Measurements from ENCODE around the gene BBS9. TPM values are rescaled to one million over a fixed set of nuclear protein-coding genes. Genes with fewer than 3 reads are reported as not detected.

BBS9 gene
- total RNA-seq, 5 donors from 2014 or later (not counting 1 experiment from before 2014, with no cell fraction given): 18.5 to 28.8 (median 20.9) TPM

- Histone ChIP-seq H3K4me1 (ENCODE audit: control insufficient read depth in 1 of 2, extremely low read depth in 1 of 2, insufficient read depth in 2 of 2, low read length in 2 of 2) (no peaks in the 10 kb centered on the region), H3K27me3 (replicated peaks in 1 of 2; ENCODE audit: control insufficient read depth in 2 of 2, extremely low read depth in 1 of 2, insufficient read depth in 2 of 2, low read length in 1 of 2) (no peaks in the 10 kb centered on the region), H3K27ac (ENCODE audit: low read length) (no peak overlapping the region), H3K9me3 (no peaks in the 10 kb centered on the region), H3K36me3 (ENCODE audit: control insufficient read depth in 2 of 2, extremely low read depth in 1 of 2, insufficient read depth in 1 of 2, low read length in 1 of 2) (peaks cover 0 to under 1% of the 10 kb centered on the region in 2 donors), H3K4me3 (ENCODE audit: control insufficient read depth in 1 of 2, extremely low read depth in 1 of 2, low read length in 1 of 2) (no peak overlapping the region)
- Mint-ChIP-seq H3K27ac (no peak overlapping the region), H3K36me3 (peaks cover 77% of the 10 kb centered on the region), H3K4me1 (no peaks in the 10 kb centered on the region), H3K9me3 (peaks cover 7 to 40% (median 25%) of the 10 kb centered on the region in 3 donors), H3K27me3 (no peaks in the 10 kb centered on the region), H3K4me3 (no peak overlapping the region)
- DNase-seq (no peak), ATAC-seq (replicated peaks in 1 of 4) (no peak)
- WGBS (ENCODE audit: insufficient coverage): 43% methylated on average over 2 of the region's 3 CpGs
- ChIA-PET CTCF (no interaction called here), POLR2A (interaction anchor here in 1 of 2 donors (0.6 kb wide), 1 partner anchor 434 kb away, joined by 3 read pairs; no protein-coding TSS in a partner anchor)
These were observed 410.5 kb downstream of the BBS9 start for GRCh38 chr7:33539659-33540400.

- CTCF ChIA-PET: no interaction called here
These were observed 418.5 kb downstream of the BBS9 start for GRCh38 chr7:33547880-33548279.

GRCh38 chr7:33550363-33550762, 421.0 kb downstream of the BBS9 start:
- Mint-ChIP-seq H3K4me1 (no peaks in the 10 kb centered on the region), H3K27ac (no peak overlapping the region), H3K4me3 (no peak overlapping the region), H3K36me3 (peaks cover 20% of the 10 kb centered on the region), H3K27me3 (no peaks in the 10 kb centered on the region), H3K9me3 (peaks cover 0 to 14% (median 0%) of the 10 kb centered on the region in 3 donors)
- no peaks in the 10 kb centered on the region for H3K4me1 ChIP-seq (ENCODE audit: control insufficient read depth in 1 of 2, extremely low read depth in 1 of 2, insufficient read depth in 2 of 2, low read length in 2 of 2)
- H3K9me3 ChIP-seq: no peaks in the 10 kb centered on the region
- no CpG with 5 or more reads among the region's 2 CpGs for WGBS (ENCODE audit: insufficient coverage)
- no peak for ATAC-seq (replicated peaks in 1 of 4)
- H3K27ac ChIP-seq (ENCODE audit: low read length): no peak overlapping the region
- H3K4me3 ChIP-seq (ENCODE audit: control insufficient read depth in 1 of 2, extremely low read depth in 1 of 2, low read length in 1 of 2): no peak overlapping the region
- POLR2A ChIA-PET: no interaction called here
- H3K36me3 ChIP-seq (ENCODE audit: control insufficient read depth in 2 of 2, extremely low read depth in 1 of 2, insufficient read depth in 1 of 2, low read length in 1 of 2): no peaks in the 10 kb centered on the region
- CTCF ChIA-PET: no interaction called here
- no peak for DNase-seq
- no peaks in the 10 kb centered on the region for H3K27me3 ChIP-seq (replicated peaks in 1 of 2; ENCODE audit: control insufficient read depth in 2 of 2, extremely low read depth in 1 of 2, insufficient read depth in 2 of 2, low read length in 1 of 2)

More at GRCh38 chr7:33547880-33548279, 418.5 kb downstream of the BBS9 start:
- peaks cover 38% of the 10 kb centered on the region for H3K36me3 Mint-ChIP-seq
- Histone ChIP-seq H3K4me3 (ENCODE audit: control insufficient read depth in 1 of 2, extremely low read depth in 1 of 2, low read length in 1 of 2) (no peak overlapping the region), H3K4me1 (ENCODE audit: control insufficient read depth in 1 of 2, extremely low read depth in 1 of 2, insufficient read depth in 2 of 2, low read length in 2 of 2) (no peaks in the 10 kb centered on the region), H3K36me3 (ENCODE audit: control insufficient read depth in 2 of 2, extremely low read depth in 1 of 2, insufficient read depth in 1 of 2, low read length in 1 of 2) (no peaks in the 10 kb centered on the region), H3K27ac (ENCODE audit: low read length) (no peak overlapping the region), H3K9me3 (no peaks in the 10 kb centered on the region), H3K27me3 (replicated peaks in 1 of 2; ENCODE audit: control insufficient read depth in 2 of 2, extremely low read depth in 1 of 2, insufficient read depth in 2 of 2, low read length in 1 of 2) (no peaks in the 10 kb centered on the region)
- no peaks in the 10 kb centered on the region for H3K27me3 Mint-ChIP-seq
- DNase-seq (no peak), ATAC-seq (replicated peaks in 1 of 4) (no peak)
- no peak overlapping the region for H3K27ac Mint-ChIP-seq
- H3K9me3 Mint-ChIP-seq: peaks cover 0 to 14% (median 0%) of the 10 kb centered on the region in 3 donors
- H3K4me1 Mint-ChIP-seq: no peaks in the 10 kb centered on the region
- H3K4me3 Mint-ChIP-seq: no peak overlapping the region
- POLR2A ChIA-PET: no interaction called here

GRCh38 chr7:33550979-33551378, 421.6 kb downstream of the BBS9 start:
- no peak overlapping the region for H3K4me3 Mint-ChIP-seq
- WGBS (ENCODE audit: insufficient coverage): 75% methylated on average over 2 of the region's 3 CpGs
- CTCF ChIA-PET: no interaction called here

GRCh38 chr7:33554046-33554445, 424.7 kb downstream of the BBS9 start:
- Histone ChIP-seq H3K36me3 (ENCODE audit: control insufficient read depth in 2 of 2, extremely low read depth in 1 of 2, insufficient read depth in 1 of 2, low read length in 1 of 2) (no peaks in the 10 kb centered on the region), H3K4me1 (ENCODE audit: control insufficient read depth in 1 of 2, extremely low read depth in 1 of 2, insufficient read depth in 2 of 2, low read length in 2 of 2) (no peaks in the 10 kb centered on the region), H3K4me3 (ENCODE audit: control insufficient read depth in 1 of 2, extremely low read depth in 1 of 2, low read length in 1 of 2) (no peak overlapping the region), H3K9me3 (no peaks in the 10 kb centered on the region), H3K27ac (ENCODE audit: low read length) (no peak overlapping the region), H3K27me3 (replicated peaks in 1 of 2; ENCODE audit: control insufficient read depth in 2 of 2, extremely low read depth in 1 of 2, insufficient read depth in 2 of 2, low read length in 1 of 2) (no peaks in the 10 kb centered on the region)
- ChIA-PET CTCF (no interaction called here), POLR2A (no interaction called here)
- Mint-ChIP-seq H3K4me1 (no peaks in the 10 kb centered on the region), H3K4me3 (no peak overlapping the region), H3K36me3 (peaks cover 4% of the 10 kb centered on the region), H3K27ac (no peak overlapping the region), H3K27me3 (no peaks in the 10 kb centered on the region), H3K9me3 (no peaks in the 10 kb centered on the region)
- no peak for DNase-seq
- 100% methylated on average over 1 of the region's 1 CpG for WGBS (ENCODE audit: insufficient coverage)
- no peak for ATAC-seq (replicated peaks in 1 of 4)

More at GRCh38 chr7:33550979-33551378, 421.6 kb downstream of the BBS9 start:
- Mint-ChIP-seq H3K27ac (no peak overlapping the region), H3K27me3 (no peaks in the 10 kb centered on the region), H3K36me3 (peaks cover 18% of the 10 kb centered on the region), H3K9me3 (peaks cover 0 to 14% (median 0%) of the 10 kb centered on the region in 3 donors), H3K4me1 (no peaks in the 10 kb centered on the region)
- ATAC-seq (replicated peaks in 1 of 4) (no peak), DNase-seq (no peak)
- no peaks in the 10 kb centered on the region for H3K9me3 ChIP-seq
- H3K27me3 ChIP-seq (replicated peaks in 1 of 2; ENCODE audit: control insufficient read depth in 2 of 2, extremely low read depth in 1 of 2, insufficient read depth in 2 of 2, low read length in 1 of 2): no peaks in the 10 kb centered on the region
- no peaks in the 10 kb centered on the region for H3K36me3 ChIP-seq (ENCODE audit: control insufficient read depth in 2 of 2, extremely low read depth in 1 of 2, insufficient read depth in 1 of 2, low read length in 1 of 2)
- H3K4me1 ChIP-seq (ENCODE audit: control insufficient read depth in 1 of 2, extremely low read depth in 1 of 2, insufficient read depth in 2 of 2, low read length in 2 of 2): no peaks in the 10 kb centered on the region
- no peak overlapping the region for H3K27ac ChIP-seq (ENCODE audit: low read length)
- H3K4me3 ChIP-seq (ENCODE audit: control insufficient read depth in 1 of 2, extremely low read depth in 1 of 2, low read length in 1 of 2): no peak overlapping the region
- POLR2A ChIA-PET: no interaction called here

GRCh38 chr7:33554576-33554975, 425.2 kb downstream of the BBS9 start:
- DNase-seq (no peak), ATAC-seq (replicated peaks in 1 of 4) (no peak)
- Mint-ChIP-seq H3K9me3 (no peaks in the 10 kb centered on the region), H3K27ac (no peak overlapping the region), H3K4me3 (no peak overlapping the region), H3K27me3 (no peaks in the 10 kb centered on the region), H3K36me3 (peaks cover 4% of the 10 kb centered on the region), H3K4me1 (no peaks in the 10 kb centered on the region)
- CTCF ChIA-PET: no interaction called here
- Histone ChIP-seq H3K9me3 (no peaks in the 10 kb centered on the region), H3K27ac (ENCODE audit: low read length) (no peak overlapping the region), H3K36me3 (ENCODE audit: control insufficient read depth in 2 of 2, extremely low read depth in 1 of 2, insufficient read depth in 1 of 2, low read length in 1 of 2) (no peaks in the 10 kb centered on the region), H3K27me3 (replicated peaks in 1 of 2; ENCODE audit: control insufficient read depth in 2 of 2, extremely low read depth in 1 of 2, insufficient read depth in 2 of 2, low read length in 1 of 2) (no peaks in the 10 kb centered on the region), H3K4me3 (ENCODE audit: control insufficient read depth in 1 of 2, extremely low read depth in 1 of 2, low read length in 1 of 2) (no peak overlapping the region), H3K4me1 (ENCODE audit: control insufficient read depth in 1 of 2, extremely low read depth in 1 of 2, insufficient read depth in 2 of 2, low read length in 2 of 2) (no peaks in the 10 kb centered on the region)
- POLR2A ChIA-PET: no interaction called here
- 82% methylated on average over 2 of the region's 4 CpGs for WGBS (ENCODE audit: insufficient coverage)

- Histone ChIP-seq H3K27me3 (replicated peaks in 1 of 2; ENCODE audit: control insufficient read depth in 2 of 2, extremely low read depth in 1 of 2, insufficient read depth in 2 of 2, low read length in 1 of 2) (no peaks in the 10 kb centered on the region), H3K9me3 (no peaks in the 10 kb centered on the region), H3K36me3 (ENCODE audit: control insufficient read depth in 2 of 2, extremely low read depth in 1 of 2, insufficient read depth in 1 of 2, low read length in 1 of 2) (no peaks in the 10 kb centered on the region), H3K4me3 (ENCODE audit: control insufficient read depth in 1 of 2, extremely low read depth in 1 of 2, low read length in 1 of 2) (no peak overlapping the region), H3K27ac (ENCODE audit: low read length) (no peak overlapping the region), H3K4me1 (ENCODE audit: control insufficient read depth in 1 of 2, extremely low read depth in 1 of 2, insufficient read depth in 2 of 2, low read length in 2 of 2) (no peaks in the 10 kb centered on the region)
- Mint-ChIP-seq H3K36me3 (peaks cover 4% of the 10 kb centered on the region), H3K9me3 (no peaks in the 10 kb centered on the region), H3K27me3 (no peaks in the 10 kb centered on the region), H3K4me3 (no peak overlapping the region), H3K4me1 (no peaks in the 10 kb centered on the region), H3K27ac (no peak overlapping the region)
- ChIA-PET POLR2A (no interaction called here), CTCF (no interaction called here)
- DNase-seq (no peak), ATAC-seq (replicated peaks in 1 of 4) (no peak)
These were observed 427.1 kb downstream of the BBS9 start for GRCh38 chr7:33556472-33556871.

Measured in T-cell (primary cell).